GM06990 (cell line): ENCODE data around the gene TTC19.

Experiments
- DNase-seq: peaks from one replicate; pipeline ENCODE4 v3.0.0-alpha.2; 2011; ENCODE audit not compliant: insufficient read length; ENCODE audit errors: extremely low read depth
- H3K27me3 ChIP-seq: replicated peaks from 2 replicates; pipeline ENCODE4 v1.6.0; 2011; ENCODE audit warnings: low read length; ENCODE audit not compliant: control insufficient read depth, insufficient read depth
- H3K36me3 ChIP-seq: 2 replicates; pipeline ENCODE4 v1.5.1; 2011; ENCODE audit warnings: low read length; ENCODE audit not compliant: control insufficient read depth, insufficient read depth
- H3K4me3 ChIP-seq: replicated peaks from 2 replicates; pipeline ENCODE4 v1.5.1; 2011; ENCODE audit warnings: low read depth, mild to moderate bottlenecking, control low read depth, low read length
- CTCF ChIP-seq: IDR thresholded peaks from 2 replicates; pipeline ENCODE4 v1.5.1; 2011; ENCODE audit warnings: low read length, control low read depth, mild to moderate bottlenecking, inconsistent platforms; ENCODE audit not compliant: insufficient read depth, poor library complexity, severe bottlenecking

TTC19 gene

DNA sequence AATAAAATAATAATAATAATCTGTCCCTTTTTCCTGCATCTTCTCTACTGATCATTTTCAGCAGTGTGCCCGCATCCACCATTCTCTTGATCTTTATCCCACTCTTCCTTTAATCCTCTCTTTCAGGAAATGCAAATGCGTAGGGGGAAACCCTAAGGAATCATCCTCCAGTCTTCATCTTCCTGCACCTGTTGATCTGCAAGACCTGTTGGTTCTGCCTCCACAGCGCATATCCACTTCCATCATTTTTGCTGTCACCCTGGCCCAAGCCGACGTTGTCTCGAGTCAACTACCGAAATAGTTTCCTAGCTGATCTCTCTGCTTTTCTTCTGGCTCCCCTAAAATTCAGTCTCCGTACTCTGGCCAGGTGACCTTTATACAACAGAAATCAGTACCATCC is 30.2 kb upstream of the TTC19 start:
- no peak for DNase-seq
- H3K36me3 ChIP-seq: no peaks in the 10 kb centered on the region
- TF ChIP-seq CTCF: no peak
- H3K27me3 ChIP-seq: no peaks in the 10 kb centered on the region; the same call in none of the 2 replicates
- no peak overlapping the region for H3K4me3 ChIP-seq

- Histone ChIP-seq H3K27me3 (no peaks in the 10 kb centered on the region; the same call in none of the 2 replicates), H3K36me3 (no peaks in the 10 kb centered on the region), H3K4me3 (no peak overlapping the region)
- TF ChIP-seq CTCF: no peak
- no peak for DNase-seq
Observed at GRCh38 chr17:15970500-15970899, 29.1 kb upstream of the TTC19 start.

GRCh38 chr17:15971098-15971678 is 28.4 kb upstream of the TTC19 start:
- H3K27me3 ChIP-seq: no peaks in the 10 kb centered on the region; the same call in none of the 2 replicates
- H3K36me3 ChIP-seq: no peaks in the 10 kb centered on the region
- TF ChIP-seq CTCF: no peak
- no peak overlapping the region for H3K4me3 ChIP-seq
- DNase-seq: no peak

DNA sequence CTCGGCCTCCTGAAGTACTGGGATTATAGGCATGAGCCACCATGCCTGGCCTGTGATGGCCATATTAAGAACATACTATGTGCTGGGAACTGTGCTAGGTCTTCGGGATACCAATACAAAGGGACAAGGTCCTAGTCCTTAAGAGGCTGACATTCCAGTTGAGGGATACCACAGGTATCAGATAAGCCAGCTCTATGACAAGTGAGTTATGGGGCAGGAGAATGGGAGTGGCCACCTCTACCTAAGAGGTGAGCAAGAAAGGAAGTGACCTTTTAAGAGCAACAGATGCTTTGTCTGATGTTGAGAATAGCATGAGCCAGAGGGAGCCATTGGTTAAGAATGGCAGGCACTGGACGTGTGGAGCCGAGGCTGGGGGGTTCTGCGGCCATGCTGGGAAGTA is 27.7 kb upstream of the TTC19 start:
- no peak for TF ChIP-seq CTCF
- DNase-seq: no peak
- no peaks in the 10 kb centered on the region; the same call in none of the 2 replicates for H3K27me3 ChIP-seq
- no peaks in the 10 kb centered on the region for H3K36me3 ChIP-seq
- no peak overlapping the region for H3K4me3 ChIP-seq

GRCh38 chr17:15972497-15972951 is 27.1 kb upstream of the TTC19 start:
- no peaks in the 10 kb centered on the region for H3K36me3 ChIP-seq
- no peaks in the 10 kb centered on the region; the same call in none of the 2 replicates for H3K27me3 ChIP-seq
- DNase-seq: no peak
- H3K4me3 ChIP-seq: no peak overlapping the region
- no peak for TF ChIP-seq CTCF

DNA sequence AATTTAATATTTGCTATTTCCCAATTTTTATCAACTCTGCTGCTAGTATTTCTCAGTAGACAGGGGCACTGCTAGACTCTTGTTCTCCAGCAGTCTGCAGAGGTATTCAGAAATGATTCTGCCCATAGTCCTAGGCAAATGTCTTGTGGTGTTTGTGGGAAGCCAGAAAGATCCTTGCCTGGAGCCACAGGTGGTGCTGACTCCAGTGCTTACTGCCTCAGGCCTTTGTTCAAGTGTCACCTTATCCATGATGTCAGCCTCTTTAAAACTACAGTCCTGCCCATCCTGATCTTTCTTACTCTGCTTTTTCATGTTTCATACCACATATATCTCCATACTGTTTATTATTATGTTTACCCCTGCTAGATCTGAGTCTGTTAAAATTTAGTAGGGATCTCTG is 26.6 kb upstream of the TTC19 start:
- Histone ChIP-seq H3K36me3 (no peaks in the 10 kb centered on the region), H3K27me3 (no peaks in the 10 kb centered on the region; the same call in none of the 2 replicates), H3K4me3 (no peak overlapping the region)
- TF ChIP-seq CTCF: no peak
- DNase-seq: no peak
